ENCODE data around the gene PPP6R3.

Gene PPP6R3

DNA sequence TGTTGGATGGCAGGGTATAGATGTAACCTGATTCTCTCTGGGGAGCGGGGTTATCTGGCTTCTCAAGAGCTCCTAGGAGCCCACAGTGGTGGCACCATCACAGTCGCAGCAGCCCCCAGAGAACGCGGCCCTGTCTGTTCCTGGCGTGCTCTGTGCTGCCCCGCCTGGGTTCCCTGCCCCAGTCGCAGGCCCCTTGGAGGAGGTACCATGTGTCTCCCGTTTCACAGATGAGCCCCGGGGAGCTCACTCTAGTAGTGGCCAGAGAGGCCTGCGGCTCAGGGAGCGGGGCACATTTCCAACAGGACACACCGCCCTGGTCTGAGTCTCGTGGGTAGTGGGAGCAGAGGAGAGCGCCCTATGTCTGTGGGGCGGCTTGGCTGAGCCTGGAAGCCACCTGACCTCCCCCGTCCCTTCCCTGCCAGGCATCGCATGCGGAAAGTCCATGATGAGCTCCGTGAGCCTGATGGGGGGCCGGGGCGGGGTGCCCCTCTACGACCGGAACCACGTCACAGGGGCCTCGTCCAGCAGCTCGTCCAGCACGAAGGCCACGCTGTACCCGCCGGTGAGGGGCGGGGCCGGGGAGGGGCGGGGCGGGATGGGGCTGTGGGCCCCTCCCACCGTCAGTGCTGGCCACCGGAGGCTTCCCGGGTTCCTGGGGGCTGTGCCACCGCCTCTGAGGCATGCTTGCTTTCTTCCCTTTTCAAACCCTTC is 21.0 kb upstream of the PPP6R3 start:
- H3K4me2 ChIP-seq (ENCODE audit: low read length), result no peak overlapping the region
- no peaks in the 10 kb centered on the region for H3K36me3 ChIP-seq (ENCODE audit: control insufficient read depth, insufficient read depth, low read length)

DNA sequence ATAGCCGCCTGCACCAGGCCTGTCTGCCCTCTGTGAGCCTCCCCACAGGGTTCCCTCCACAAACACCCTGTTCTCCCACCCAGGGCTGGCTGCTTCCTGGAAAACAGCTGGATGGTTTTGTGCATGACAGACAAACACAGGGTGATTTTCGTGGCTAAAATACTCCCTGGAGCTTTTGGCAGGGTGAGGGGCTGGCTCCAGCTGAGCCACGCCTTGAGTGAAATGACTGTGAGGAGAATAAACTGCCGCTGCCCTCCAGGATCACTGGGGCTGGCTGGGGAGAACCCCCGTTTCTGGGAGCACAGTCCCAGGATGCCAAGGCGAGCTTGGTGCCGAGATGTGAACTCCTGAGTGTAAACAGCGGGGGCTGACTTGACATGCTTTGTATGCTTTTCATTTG is 20.3 kb upstream of the PPP6R3 start:
- no peak overlapping the region for H3K4me2 ChIP-seq (ENCODE audit: low read length)
- H2AFZ ChIP-seq, result no peak overlapping the region
- no peak overlapping the region for H3K4me3 ChIP-seq (ENCODE audit: low read depth, low read length)
- no peaks in the 10 kb centered on the region for H3K27me3 ChIP-seq (ENCODE audit: control insufficient read depth, insufficient read depth, low read length)
- no peaks in the 10 kb centered on the region for H3K79me2 ChIP-seq
- no peaks in the 10 kb centered on the region for H3K36me3 ChIP-seq (ENCODE audit: control insufficient read depth, insufficient read depth, low read length)
- no peaks in the 10 kb centered on the region for H3K9me3 ChIP-seq (ENCODE audit: control insufficient read depth, low read length)
- H3K9ac ChIP-seq, result no peak overlapping the region
- no peaks in the 10 kb centered on the region for H3K4me1 ChIP-seq
- TF ChIP-seq, protein P1, sequence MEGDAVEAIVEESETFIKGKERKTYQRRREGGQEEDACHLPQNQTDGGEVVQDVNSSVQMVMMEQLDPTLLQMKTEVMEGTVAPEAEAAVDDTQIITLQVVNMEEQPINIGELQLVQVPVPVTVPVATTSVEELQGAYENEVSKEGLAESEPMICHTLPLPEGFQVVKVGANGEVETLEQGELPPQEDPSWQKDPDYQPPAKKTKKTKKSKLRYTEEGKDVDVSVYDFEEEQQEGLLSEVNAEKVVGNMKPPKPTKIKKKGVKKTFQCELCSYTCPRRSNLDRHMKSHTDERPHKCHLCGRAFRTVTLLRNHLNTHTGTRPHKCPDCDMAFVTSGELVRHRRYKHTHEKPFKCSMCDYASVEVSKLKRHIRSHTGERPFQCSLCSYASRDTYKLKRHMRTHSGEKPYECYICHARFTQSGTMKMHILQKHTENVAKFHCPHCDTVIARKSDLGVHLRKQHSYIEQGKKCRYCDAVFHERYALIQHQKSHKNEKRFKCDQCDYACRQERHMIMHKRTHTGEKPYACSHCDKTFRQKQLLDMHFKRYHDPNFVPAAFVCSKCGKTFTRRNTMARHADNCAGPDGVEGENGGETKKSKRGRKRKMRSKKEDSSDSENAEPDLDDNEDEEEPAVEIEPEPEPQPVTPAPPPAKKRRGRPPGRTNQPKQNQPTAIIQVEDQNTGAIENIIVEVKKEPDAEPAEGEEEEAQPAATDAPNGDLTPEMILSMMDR (IDR thresholded peaks at IDR 0.05), result no peak
- no peak overlapping the region for H3K27ac ChIP-seq

More for the DNA sequence above, 21.0 kb upstream of the PPP6R3 start:
- Histone ChIP-seq H3K27me3 (ENCODE audit: control insufficient read depth, insufficient read depth, low read length) (no peaks in the 10 kb centered on the region), H3K4me1 (no peaks in the 10 kb centered on the region), H3K9ac (no peak overlapping the region), H3K27ac (no peak overlapping the region), H3K79me2 (no peaks in the 10 kb centered on the region), H3K4me3 (ENCODE audit: low read depth, low read length) (no peak overlapping the region), H2AFZ (no peak overlapping the region), H3K9me3 (ENCODE audit: control insufficient read depth, low read length) (no peaks in the 10 kb centered on the region)
- TF ChIP-seq, protein P1 (IDR thresholded peaks at IDR 0.05), result no peak

DNA sequence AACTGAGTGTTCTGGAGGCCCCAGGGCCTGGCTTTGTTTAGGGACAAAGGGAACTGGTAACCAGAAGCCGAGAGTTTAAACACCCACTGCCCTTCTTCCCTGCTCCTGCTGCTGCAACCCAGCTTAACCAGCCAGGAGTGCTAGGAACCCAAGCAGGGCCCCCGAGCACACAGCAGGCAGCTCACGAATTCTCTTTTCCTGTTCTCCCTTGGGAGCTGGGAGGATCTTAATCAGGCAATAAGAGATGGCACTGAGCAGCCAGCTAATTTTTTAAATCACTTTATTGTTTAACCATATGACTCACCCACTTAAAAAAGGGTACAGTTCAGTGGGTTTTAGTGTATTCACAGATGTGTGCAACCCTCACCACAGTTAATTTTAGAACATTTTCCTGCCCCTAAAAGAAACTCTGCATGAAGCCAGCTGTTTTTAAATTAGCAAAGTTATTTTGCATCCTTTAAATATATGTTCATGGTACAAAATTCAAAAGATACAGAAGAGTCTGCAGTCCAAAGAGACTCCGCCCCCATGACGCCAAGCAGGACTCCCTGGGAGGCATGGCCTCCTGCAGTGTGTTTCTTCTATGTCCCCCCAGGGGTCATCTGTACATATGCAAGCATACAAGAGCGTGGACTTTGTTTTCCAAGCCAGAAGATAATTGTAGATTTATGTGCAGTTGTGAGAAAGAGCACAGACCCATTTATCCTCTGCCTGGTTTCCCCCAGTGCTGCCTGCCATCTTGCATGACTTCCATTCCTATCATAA is 18.9 kb upstream of the PPP6R3 start:
- Histone ChIP-seq H3K27me3 (ENCODE audit: control insufficient read depth, insufficient read depth, low read length) (no peaks in the 10 kb centered on the region), H3K36me3 (ENCODE audit: control insufficient read depth, insufficient read depth, low read length) (no peaks in the 10 kb centered on the region), H3K4me1 (no peaks in the 10 kb centered on the region), H3K9ac (no peak overlapping the region), H3K9me3 (ENCODE audit: control insufficient read depth, low read length) (no peaks in the 10 kb centered on the region), H2AFZ (no peak overlapping the region), H3K27ac (no peak overlapping the region), H3K4me2 (ENCODE audit: low read length) (no peak overlapping the region), H3K79me2 (no peaks in the 10 kb centered on the region), H3K4me3 (ENCODE audit: low read depth, low read length) (no peak overlapping the region)
- TF ChIP-seq, protein P1 (IDR thresholded peaks at IDR 0.05), result no peak

DNA sequence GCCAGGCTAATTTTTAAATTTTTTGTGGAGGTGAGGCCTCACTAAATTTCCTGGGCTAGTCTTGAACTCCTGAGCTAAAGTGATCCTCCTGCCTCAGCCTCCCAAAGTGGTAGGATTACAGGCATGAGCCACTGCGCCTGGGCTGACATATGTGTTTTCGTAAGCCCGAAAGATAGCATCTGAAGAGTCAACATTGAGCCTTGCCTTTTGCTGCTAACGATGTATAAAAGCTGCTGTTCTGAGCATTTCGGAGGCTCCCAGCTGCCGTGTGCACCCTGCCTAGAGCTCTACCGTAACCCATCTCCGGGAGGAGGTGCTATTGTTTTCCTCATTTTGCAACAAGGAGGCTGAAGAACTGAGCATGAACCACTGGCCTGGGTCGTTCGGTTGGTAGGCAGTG is 18.1 kb upstream of the PPP6R3 start:
- TF ChIP-seq, protein P1 (IDR thresholded peaks at IDR 0.05), result no peak
- no peaks in the 10 kb centered on the region for H3K27me3 ChIP-seq (ENCODE audit: control insufficient read depth, insufficient read depth, low read length)

More for the DNA sequence above, 18.1 kb upstream of the PPP6R3 start:
- Histone ChIP-seq H3K79me2 (no peaks in the 10 kb centered on the region), H3K9me3 (ENCODE audit: control insufficient read depth, low read length) (no peaks in the 10 kb centered on the region), H3K9ac (no peak overlapping the region), H3K4me2 (ENCODE audit: low read length) (no peak overlapping the region), H3K27ac (no peak overlapping the region), H3K36me3 (ENCODE audit: control insufficient read depth, insufficient read depth, low read length) (no peaks in the 10 kb centered on the region), H3K4me1 (no peaks in the 10 kb centered on the region), H3K4me3 (ENCODE audit: low read depth, low read length) (no peak overlapping the region), H2AFZ (no peak overlapping the region)
